ENCODE results near the gene OR10K1. TPM values are rescaled to one million over a fixed set of nuclear protein-coding genes. Genes with fewer than 3 reads are reported as not detected.

The OR10K1 gene
- total RNA-seq, 1 experiment from 2014 or later: not detected

DNA sequence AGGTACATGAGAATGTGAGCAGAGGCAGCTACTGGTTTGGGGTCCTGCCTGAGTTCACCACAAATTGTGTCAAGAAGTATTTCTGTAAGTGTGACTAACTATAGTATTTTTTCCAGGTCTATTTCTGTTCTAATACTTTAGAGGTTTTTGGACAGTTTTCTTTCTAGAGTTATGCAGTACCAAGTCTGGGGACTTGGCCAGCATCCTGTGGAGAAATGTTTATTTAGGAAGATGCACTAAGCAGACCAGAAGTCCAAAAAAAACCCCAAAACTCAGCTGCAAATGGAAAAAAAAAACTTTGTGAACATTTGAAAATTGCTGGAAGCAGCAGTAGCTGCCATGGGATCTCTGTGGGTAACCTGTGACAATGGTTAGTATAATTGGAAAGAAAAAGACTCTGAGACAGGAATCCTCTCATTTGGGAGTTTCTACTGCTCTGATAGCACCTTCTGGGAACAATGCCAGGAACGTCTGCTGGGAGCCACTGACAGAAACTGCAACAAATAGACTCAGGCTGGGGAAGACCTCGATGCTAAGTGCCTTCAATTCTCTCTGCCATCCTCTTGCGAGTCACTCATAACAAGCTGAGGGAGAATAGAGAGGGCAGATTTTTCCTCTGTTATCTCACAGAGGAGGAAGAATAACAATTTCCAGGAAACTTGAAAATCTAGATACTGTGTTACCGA, 48.0 kb downstream of the OR10K1 start:
- H2BK5ac ChIP-seq (ENCODE audit: insufficient read length, low read length): no peak overlapping the region
- H3K27ac ChIP-seq (ENCODE audit: insufficient read length, low read depth, low read length): no peak overlapping the region
- Mint-ChIP-seq H3K36me3 (ENCODE audit: insufficient read depth in 1 of 3, low read depth in 3 of 3) (no peaks in the 10 kb centered on the region), H3K27me3 (ENCODE audit: low read depth) (no peaks in the 10 kb centered on the region), H3K4me3 (no peak overlapping the region), H3K4me1 (peaks cover 2 to 6% of the 10 kb centered on the region in 2 experiments; a peak in 3 of 4 replicates), H3K9me3 (no peaks in the 10 kb centered on the region), H3K27ac (peak overlapping the region in 1 of 3 experiments; percentile 73; a peak in 1 of 7 replicates)
- H3K27me3 ChIP-seq (ENCODE audit: insufficient read depth, low read length): no peaks in the 10 kb centered on the region
- H3K9ac ChIP-seq (ENCODE audit: extremely low read depth, insufficient read length, low read length): no peak overlapping the region
- no peak overlapping the region for H4K8ac ChIP-seq (replicated peaks; ENCODE audit: insufficient read length, low read depth, low read length)
- H3K79me2 ChIP-seq (ENCODE audit: insufficient read depth, low read length): no peaks in the 10 kb centered on the region
- no peak overlapping the region for H3K23ac ChIP-seq (ENCODE audit: insufficient read length, low read depth, low read length)
- no peak overlapping the region for H3T11ph ChIP-seq (ENCODE audit: low read length)
- H3K56ac ChIP-seq (ENCODE audit: insufficient read length, low read depth, low read length): no peak overlapping the region
- no peak overlapping the region for H3K4ac ChIP-seq (ENCODE audit: low read depth, low read length)
- no peak overlapping the region for H4K5ac ChIP-seq (ENCODE audit: insufficient read length, low read depth, low read length)
- DNase-seq: no peak
- no peak overlapping the region for H4K91ac ChIP-seq (ENCODE audit: insufficient read length, low read depth, low read length)
- no peaks in the 10 kb centered on the region for H3K4me1 ChIP-seq (ENCODE audit: insufficient read depth, low read length)
- H2AK5ac ChIP-seq (ENCODE audit: insufficient read length, low read length): no peak overlapping the region
- H3K14ac ChIP-seq (ENCODE audit: insufficient read depth, low read length): no peak overlapping the region
- H2BK15ac ChIP-seq (ENCODE audit: low read depth, low read length): no peak overlapping the region
- H4K20me1 ChIP-seq (ENCODE audit: control insufficient read depth, insufficient read depth, insufficient read length): no peaks in the 10 kb centered on the region
- no peak overlapping the region for H2BK20ac ChIP-seq (ENCODE audit: low read depth, low read length, poor library complexity, severe bottlenecking)
- H2BK12ac ChIP-seq (ENCODE audit: insufficient read length, low read depth, low read length): no peak overlapping the region
- no peak overlapping the region for H3K4me2 ChIP-seq (ENCODE audit: insufficient read depth, insufficient read length, low read length)
- H3K79me1 ChIP-seq (ENCODE audit: insufficient read depth, low read depth, low read length, poor library complexity, severe bottlenecking): no peaks in the 10 kb centered on the region
- TF ChIP-seq, protein P1, sequence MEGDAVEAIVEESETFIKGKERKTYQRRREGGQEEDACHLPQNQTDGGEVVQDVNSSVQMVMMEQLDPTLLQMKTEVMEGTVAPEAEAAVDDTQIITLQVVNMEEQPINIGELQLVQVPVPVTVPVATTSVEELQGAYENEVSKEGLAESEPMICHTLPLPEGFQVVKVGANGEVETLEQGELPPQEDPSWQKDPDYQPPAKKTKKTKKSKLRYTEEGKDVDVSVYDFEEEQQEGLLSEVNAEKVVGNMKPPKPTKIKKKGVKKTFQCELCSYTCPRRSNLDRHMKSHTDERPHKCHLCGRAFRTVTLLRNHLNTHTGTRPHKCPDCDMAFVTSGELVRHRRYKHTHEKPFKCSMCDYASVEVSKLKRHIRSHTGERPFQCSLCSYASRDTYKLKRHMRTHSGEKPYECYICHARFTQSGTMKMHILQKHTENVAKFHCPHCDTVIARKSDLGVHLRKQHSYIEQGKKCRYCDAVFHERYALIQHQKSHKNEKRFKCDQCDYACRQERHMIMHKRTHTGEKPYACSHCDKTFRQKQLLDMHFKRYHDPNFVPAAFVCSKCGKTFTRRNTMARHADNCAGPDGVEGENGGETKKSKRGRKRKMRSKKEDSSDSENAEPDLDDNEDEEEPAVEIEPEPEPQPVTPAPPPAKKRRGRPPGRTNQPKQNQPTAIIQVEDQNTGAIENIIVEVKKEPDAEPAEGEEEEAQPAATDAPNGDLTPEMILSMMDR (conservative IDR thresholded peaks at IDR 0.05): no peak
- no peak overlapping the region for H3K18ac ChIP-seq (ENCODE audit: insufficient read length, low read depth, low read length)
- WGBS (ENCODE audit: extremely low coverage, insufficient read length, low lambda C conversion rate): no CpG with 5 or more reads among the region's 4 CpGs
- no peak overlapping the region for H2AFZ ChIP-seq (ENCODE audit: low read length)
- H2BK120ac ChIP-seq (ENCODE audit: low read depth, low read length, poor library complexity, severe bottlenecking): no peak overlapping the region
- H3K23me2 ChIP-seq (ENCODE audit: insufficient read length, low read depth, low read length, poor library complexity, severe bottlenecking): no peaks in the 10 kb centered on the region
- no peaks in the 10 kb centered on the region for H3K9me3 ChIP-seq (ENCODE audit: control insufficient read depth, low read depth, low read length)

Measured in H9 (cell line).